Brain microvascular endothelial cell (primary cell): ENCODE results near the gene TMTC1.
A peak's percentile ranks its signal among the peaks of the same experiment; 100 is the strongest.

Source experiments
- DNase-seq: peaks from one replicate; pipeline ENCODE4 v3.0.0-alpha.2; 2020
- H3K27ac ChIP-seq: fragments of 250-450 bp; sonication (Bioruptor Pico); 2 replicates; pipeline ENCODE4 v1.5.1; 2020; ENCODE audit warnings: mild to moderate bottlenecking, moderate library complexity
- H3K27me3 ChIP-seq: fragments of 250-450 bp; sonication (Bioruptor Pico); replicated peaks from 2 replicates; pipeline ENCODE4 v1.5.1; 2020; ENCODE audit warnings: mild to moderate bottlenecking
- H3K36me3 ChIP-seq: fragments of 250-450 bp; sonication (Bioruptor Pico); replicated peaks from 2 replicates; pipeline ENCODE4 v1.5.1; 2020; ENCODE audit warnings: mild to moderate bottlenecking
- H3K4me3 ChIP-seq: 2 replicates; pipeline ENCODE4 v1.5.1; 2011; ENCODE audit warnings: low read depth, mild to moderate bottlenecking, control low read depth, low read length, moderate library complexity
- in situ Hi-C: cut with HindIII; loops from 2 replicates; pipeline ENCODE4 v1.10.0; 2017; ENCODE audit warnings: low sequenced_read_pairs, low pct_ligation_motif_present
- TF ChIP-seq, protein P1 (sequence below): IDR thresholded peaks from 2 replicates; pipeline ENCODE4 v1.5.1; 2011; ENCODE audit warnings: low read depth, mild to moderate bottlenecking, moderate library complexity, low read length, control low read depth, inconsistent platforms; ENCODE audit errors: missing control alignments

The TMTC1 gene

DNA sequence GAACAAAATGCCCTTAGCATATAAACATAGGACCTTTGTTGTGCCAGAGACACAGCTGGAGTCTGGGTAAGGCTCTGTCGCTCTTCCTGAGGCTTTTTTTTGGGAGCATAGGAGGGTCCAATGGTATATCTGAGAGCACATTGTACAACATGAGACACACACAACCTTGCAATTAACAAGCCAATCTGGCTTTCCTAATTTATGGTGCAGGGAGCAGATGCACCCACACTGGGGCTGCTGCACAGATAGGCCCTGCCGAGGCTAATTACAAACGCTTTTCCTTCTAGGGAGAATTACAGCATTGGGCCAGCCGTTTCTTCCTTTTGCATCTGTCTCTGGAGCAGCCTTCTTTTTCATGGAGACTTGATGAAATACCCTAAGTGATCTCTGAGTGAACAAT is 211.3 kb downstream of the TMTC1 start:
- in situ Hi-C loops = no loop called here
- H3K27me3 ChIP-seq = no peaks in the 10 kb centered on the region
- TF ChIP-seq, protein P1, sequence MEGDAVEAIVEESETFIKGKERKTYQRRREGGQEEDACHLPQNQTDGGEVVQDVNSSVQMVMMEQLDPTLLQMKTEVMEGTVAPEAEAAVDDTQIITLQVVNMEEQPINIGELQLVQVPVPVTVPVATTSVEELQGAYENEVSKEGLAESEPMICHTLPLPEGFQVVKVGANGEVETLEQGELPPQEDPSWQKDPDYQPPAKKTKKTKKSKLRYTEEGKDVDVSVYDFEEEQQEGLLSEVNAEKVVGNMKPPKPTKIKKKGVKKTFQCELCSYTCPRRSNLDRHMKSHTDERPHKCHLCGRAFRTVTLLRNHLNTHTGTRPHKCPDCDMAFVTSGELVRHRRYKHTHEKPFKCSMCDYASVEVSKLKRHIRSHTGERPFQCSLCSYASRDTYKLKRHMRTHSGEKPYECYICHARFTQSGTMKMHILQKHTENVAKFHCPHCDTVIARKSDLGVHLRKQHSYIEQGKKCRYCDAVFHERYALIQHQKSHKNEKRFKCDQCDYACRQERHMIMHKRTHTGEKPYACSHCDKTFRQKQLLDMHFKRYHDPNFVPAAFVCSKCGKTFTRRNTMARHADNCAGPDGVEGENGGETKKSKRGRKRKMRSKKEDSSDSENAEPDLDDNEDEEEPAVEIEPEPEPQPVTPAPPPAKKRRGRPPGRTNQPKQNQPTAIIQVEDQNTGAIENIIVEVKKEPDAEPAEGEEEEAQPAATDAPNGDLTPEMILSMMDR = no peak
- H3K27ac ChIP-seq = no peak overlapping the region
- DNase-seq = no peak
- no peak overlapping the region for H3K4me3 ChIP-seq
- no peaks in the 10 kb centered on the region for H3K36me3 ChIP-seq

DNA sequence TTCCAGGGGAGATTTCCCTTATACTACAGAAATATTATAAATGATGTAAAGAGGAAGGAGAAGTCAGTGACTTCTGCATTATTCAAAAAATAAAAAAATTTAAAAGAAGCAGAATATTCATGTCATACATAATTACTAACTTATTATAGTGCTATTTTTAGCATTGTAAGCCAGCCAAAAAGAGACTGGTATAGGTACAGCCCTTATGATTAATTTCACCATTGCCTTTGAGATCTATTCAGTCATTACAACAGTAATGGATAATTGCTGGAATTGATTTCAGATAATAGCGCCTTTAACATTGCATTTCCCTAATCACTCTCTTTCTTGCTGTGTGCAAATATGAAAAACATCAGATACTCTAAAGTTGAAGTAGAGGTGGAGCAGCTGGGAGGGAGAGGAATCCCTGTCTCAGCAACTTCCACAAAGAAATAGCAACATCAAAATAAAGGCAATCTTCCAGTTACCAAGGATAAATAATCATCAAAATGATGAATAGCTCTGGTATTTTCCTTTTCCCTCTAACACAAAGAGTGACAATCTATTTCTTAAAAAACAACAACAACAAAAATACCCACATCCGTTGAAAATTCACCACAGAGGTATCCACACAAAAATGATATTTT is 214.5 kb downstream of the TMTC1 start:
- in situ Hi-C loops = no loop called here
- DNase-seq = peak; percentile 47
- H3K27ac ChIP-seq = peak overlapping the region; percentile 7
- no peak overlapping the region for H3K4me3 ChIP-seq
- H3K36me3 ChIP-seq = no peaks in the 10 kb centered on the region
- no peaks in the 10 kb centered on the region for H3K27me3 ChIP-seq
- TF ChIP-seq, protein P1 = no peak

DNA sequence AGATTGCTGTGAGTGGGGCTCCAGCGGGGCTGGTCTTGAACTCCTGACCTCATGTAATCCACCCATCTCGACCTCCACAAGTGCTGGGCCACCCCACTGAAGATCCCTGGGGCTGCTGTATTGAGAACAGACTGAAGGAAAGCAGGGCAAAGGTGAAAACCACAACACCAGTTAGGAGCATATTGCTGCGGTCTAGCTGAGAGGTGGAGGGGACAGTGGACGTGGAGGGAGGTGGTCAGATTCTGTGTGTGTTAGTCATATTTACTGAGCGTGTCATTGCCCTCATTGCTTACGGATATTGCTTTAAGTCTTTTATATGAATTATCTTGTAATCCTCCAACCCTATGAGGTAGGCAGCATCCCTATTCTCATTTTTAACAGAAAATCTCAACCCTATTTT is 217.3 kb downstream of the TMTC1 start:
- TF ChIP-seq, protein P1 = no peak
- Histone ChIP-seq H3K4me3 (no peak overlapping the region), H3K36me3 (no peaks in the 10 kb centered on the region), H3K27me3 (no peaks in the 10 kb centered on the region), H3K27ac (peak overlapping the region; percentile 38)
- peak; percentile 80 for DNase-seq
- in situ Hi-C loops = no loop called here

DNA sequence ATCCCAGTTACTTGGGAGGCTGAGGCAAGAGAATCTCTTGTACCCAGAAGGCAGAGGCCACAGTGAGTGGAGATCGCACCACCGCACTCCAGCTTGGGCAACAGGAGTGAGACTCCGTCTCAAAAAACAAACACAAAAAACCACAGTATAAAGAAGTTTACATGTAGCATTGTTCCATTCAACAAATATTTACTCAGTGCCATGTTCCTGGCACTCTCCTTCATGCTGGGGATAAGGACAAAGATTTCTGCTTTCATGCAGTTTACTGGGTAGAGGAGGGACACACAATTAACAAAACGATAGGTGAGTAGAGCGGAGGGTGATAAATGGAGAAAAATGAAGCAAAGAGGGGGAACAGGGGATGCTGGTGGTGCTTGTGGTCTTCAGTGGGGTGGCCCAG is 218.0 kb downstream of the TMTC1 start:
- TF ChIP-seq, protein P1 = no peak
- H3K27me3 ChIP-seq = no peaks in the 10 kb centered on the region
- no peak overlapping the region for H3K27ac ChIP-seq
- H3K4me3 ChIP-seq = no peak overlapping the region
- H3K36me3 ChIP-seq = no peaks in the 10 kb centered on the region
- in situ Hi-C loops = no loop called here
- no peak for DNase-seq

DNA sequence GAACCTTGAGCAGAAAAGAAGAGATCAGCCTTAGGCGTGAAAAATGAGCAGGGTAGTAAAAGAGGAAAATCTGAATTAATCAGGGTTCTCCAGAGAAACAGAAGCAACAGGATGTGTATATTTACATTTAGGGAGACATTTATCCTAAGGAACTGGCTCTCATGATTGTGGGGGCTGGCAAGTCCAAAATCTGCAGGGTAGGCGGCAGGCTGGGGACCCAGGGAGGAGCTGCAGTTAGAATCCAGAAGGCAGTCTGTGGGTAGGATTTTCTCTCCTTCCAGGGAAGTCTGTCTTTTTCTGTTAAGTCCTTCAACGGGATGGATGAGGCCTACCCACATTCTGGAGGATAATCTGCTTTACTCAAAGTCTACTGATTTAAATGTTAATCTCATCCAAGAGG is 218.8 kb downstream of the TMTC1 start:
- TF ChIP-seq, protein P1 = no peak
- Histone ChIP-seq H3K27me3 (no peaks in the 10 kb centered on the region), H3K4me3 (no peak overlapping the region), H3K36me3 (no peaks in the 10 kb centered on the region), H3K27ac (no peak overlapping the region)
- no peak for DNase-seq
- in situ Hi-C loops = no loop called here

DNA sequence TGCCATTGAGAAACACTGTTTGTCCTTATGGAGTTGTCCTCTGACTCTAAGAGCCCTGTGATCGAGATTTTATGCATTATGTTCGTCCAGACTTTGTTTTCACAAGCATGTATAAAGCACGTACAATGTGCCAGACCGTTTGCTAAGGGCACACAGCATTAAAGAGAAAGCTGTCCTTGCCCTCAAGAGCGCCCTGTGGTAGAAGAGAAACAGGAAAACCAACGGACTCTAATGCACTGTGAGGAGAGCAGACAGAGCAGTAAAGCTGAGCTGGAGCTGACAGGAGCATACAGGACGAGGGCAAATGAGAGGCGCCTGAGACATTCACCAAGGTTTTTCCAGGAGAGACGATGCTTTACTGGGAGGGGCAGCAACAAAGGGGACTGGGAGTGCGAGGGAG is 220.1 kb downstream of the TMTC1 start:
- Histone ChIP-seq H3K27me3 (no peaks in the 10 kb centered on the region), H3K36me3 (no peaks in the 10 kb centered on the region), H3K4me3 (no peak overlapping the region), H3K27ac (no peak overlapping the region)
- DNase-seq = no peak
- TF ChIP-seq, protein P1 = no peak
- in situ Hi-C loops = no loop called here
